GM12878 (cell line): ENCODE measurements around the gene ADCY1. TPM values are rescaled to one million over a fixed set of nuclear protein-coding genes. Genes with fewer than 3 reads are reported as not detected.

Experiments
- ETV6 ChIP-seq, 2 experiments: fragments of 450-650 bp in 1 of 2; IDR thresholded peaks in 1 of 2; conservative IDR thresholded peaks in 1 of 2; 2 replicates each; pipeline ENCODE4 v1.6.1; 2014; ENCODE audit warnings: antibody characterized with exemption in 1 of 2, borderline replicate concordance in 1 of 2, low read depth in 1 of 2, mild to moderate bottlenecking in 1 of 2, moderate library complexity in 1 of 2
- JUNB ChIP-seq: IDR thresholded peaks from 2 replicates; pipeline ENCODE4 v1.6.1; 2016; ENCODE audit warnings: antibody characterized with exemption, mild to moderate bottlenecking
- TARDBP ChIP-seq: IDR thresholded peaks from 2 replicates; pipeline ENCODE4 v1.6.1; 2016; ENCODE audit warnings: borderline replicate concordance
- YBX1 ChIP-seq: fragments of 450-650 bp; IDR thresholded peaks from 2 replicates; pipeline ENCODE4 v1.6.1; 2016; ENCODE audit warnings: antibody characterized with exemption
- ZZZ3 ChIP-seq: IDR thresholded peaks from 2 replicates; pipeline ENCODE4 v1.6.1; 2011; ENCODE audit warnings: low read depth; ENCODE audit not compliant: control insufficient read depth, insufficient read length
- polyA plus RNA-seq, 11 experiments: library from polyadenylated mRNA; depleted of rRNA in 4 of 11; unstranded in 6 of 11; stranded (reverse) in 5 of 11; fragments of >200 nt; fragmentation: Nextera tagmentation in 4 of 11; fragmentation: Illumina TruSeq in 1 of 11; extraction: Ambion mirVana in 4 of 11; extraction: Trizol in 1 of 11; gene quantifications; 1 replicate in 1 of 11; 2 replicates in 10 of 11; pipeline versions ENCODE4 v1.2.1 to v1.2.3, GENCODE V29; 2011 to 2016; ENCODE audit warnings: inconsistent platforms in 2 of 11, missing spikeins in 2 of 11, low read depth in 1 of 11
- total RNA-seq, 4 experiments: library from RNA; depleted of rRNA in 3 of 4; stranded (reverse); fragments of >200 nt in 3 of 4; fragmentation: Illumina TruSeq in 1 of 4; extraction: Trizol in 1 of 4; gene quantifications; 2 replicates each; pipeline versions ENCODE4 v1.2.1 to v1.2.3, GENCODE V29; 2013 to 2021
- TF ChIP-seq, protein P1 (sequence below): fragments of 450-650 bp; conservative IDR thresholded peaks from 2 replicates; pipeline ENCODE4 v1.6.1; 2017; ENCODE audit warnings: mild to moderate bottlenecking, moderate library complexity
- TF ChIP-seq, protein P2 (sequence below): IDR thresholded peaks from 2 replicates; pipeline ENCODE4 v1.6.1; 2011; ENCODE audit warnings: borderline replicate concordance, low read depth, mild to moderate bottlenecking, moderate library complexity, low read length; ENCODE audit not compliant: insufficient read depth, poor library complexity, severe bottlenecking
- TF ChIP-seq, protein P3 (sequence below): fragments of 450-650 bp; IDR thresholded peaks from 2 replicates; pipeline ENCODE4 v1.6.1; 2017; ENCODE audit warnings: antibody characterized with exemption, mild to moderate bottlenecking, moderate library complexity
- TF ChIP-seq, protein P4 (sequence below): IDR thresholded peaks from 2 replicates; pipeline ENCODE4 v1.6.1; 2011; ENCODE audit warnings: low read depth, low read length, improper control_type of control experiment, borderline replicate concordance

ADCY1 gene
- total and polyA plus RNA-seq, 10 of the 15 experiments (the other 5 are each of a cell fraction or from before 2014, with no cell fraction given): 0.13 to 1.4 (median 0.45) TPM; not detected in 1

DNA sequence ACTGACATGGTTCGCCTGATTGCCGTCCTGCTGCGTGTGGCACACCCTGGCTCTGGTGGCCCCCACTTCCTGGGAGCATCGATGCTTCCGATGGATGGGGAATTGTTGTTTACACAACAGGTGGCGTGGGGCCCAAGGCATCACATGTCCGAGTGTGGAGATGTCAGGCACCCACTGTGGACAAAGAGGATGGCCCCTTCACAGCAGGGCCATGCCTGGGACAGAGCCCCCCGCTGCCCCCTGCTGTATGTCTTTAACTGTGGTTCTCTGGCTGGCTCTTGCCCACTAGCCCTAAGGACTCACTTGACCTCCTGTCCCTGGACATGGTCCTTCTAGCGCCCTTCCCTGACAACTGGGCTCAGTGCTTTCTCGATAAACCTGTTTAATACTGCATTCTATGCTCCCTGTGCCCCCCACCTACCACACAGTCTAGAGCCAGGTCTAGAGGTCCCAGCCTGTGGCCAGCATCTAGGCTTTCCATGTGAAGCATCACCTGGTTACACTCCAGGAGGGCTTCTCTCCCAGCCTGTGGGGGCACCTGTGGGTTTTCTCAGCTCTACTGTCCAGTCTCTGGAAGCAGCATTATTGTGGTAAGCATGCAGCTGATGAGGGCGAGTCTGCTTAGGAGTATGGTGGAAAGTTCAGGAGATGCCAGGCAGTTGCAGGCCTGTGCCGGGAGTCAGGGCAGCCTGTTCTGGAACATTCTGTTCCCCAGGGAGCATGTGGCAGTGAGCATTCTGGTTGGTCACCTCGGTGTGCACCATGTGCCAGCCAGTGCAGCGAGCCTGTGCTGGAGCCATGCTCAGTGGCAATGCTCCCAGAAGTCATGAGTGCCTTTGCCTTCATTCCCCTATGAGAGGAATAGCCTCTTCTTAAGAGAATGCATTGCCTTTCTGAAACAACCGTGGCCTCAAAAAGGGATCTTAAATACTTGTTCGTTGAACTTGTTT lies 10.4 kb downstream of the ADCY1 start (continued):
- TF ChIP-seq, protein P1, sequence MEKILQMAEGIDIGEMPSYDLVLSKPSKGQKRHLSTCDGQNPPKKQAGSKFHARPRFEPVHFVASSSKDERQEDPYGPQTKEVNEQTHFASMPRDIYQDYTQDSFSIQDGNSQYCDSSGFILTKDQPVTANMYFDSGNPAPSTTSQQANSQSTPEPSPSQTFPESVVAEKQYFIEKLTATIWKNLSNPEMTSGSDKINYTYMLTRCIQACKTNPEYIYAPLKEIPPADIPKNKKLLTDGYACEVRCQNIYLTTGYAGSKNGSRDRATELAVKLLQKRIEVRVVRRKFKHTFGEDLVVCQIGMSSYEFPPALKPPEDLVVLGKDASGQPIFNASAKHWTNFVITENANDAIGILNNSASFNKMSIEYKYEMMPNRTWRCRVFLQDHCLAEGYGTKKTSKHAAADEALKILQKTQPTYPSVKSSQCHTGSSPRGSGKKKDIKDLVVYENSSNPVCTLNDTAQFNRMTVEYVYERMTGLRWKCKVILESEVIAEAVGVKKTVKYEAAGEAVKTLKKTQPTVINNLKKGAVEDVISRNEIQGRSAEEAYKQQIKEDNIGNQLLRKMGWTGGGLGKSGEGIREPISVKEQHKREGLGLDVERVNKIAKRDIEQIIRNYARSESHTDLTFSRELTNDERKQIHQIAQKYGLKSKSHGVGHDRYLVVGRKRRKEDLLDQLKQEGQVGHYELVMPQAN: no peak
- TF ChIP-seq ZZZ3: no peak
- no peak for TF ChIP-seq TARDBP
- no peak for TF ChIP-seq YBX1
- TF ChIP-seq, protein P2, sequence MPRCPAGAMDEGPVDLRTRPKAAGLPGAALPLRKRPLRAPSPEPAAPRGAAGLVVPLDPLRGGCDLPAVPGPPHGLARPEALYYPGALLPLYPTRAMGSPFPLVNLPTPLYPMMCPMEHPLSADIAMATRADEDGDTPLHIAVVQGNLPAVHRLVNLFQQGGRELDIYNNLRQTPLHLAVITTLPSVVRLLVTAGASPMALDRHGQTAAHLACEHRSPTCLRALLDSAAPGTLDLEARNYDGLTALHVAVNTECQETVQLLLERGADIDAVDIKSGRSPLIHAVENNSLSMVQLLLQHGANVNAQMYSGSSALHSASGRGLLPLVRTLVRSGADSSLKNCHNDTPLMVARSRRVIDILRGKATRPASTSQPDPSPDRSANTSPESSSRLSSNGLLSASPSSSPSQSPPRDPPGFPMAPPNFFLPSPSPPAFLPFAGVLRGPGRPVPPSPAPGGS: no peak
- TF ChIP-seq, protein P3, sequence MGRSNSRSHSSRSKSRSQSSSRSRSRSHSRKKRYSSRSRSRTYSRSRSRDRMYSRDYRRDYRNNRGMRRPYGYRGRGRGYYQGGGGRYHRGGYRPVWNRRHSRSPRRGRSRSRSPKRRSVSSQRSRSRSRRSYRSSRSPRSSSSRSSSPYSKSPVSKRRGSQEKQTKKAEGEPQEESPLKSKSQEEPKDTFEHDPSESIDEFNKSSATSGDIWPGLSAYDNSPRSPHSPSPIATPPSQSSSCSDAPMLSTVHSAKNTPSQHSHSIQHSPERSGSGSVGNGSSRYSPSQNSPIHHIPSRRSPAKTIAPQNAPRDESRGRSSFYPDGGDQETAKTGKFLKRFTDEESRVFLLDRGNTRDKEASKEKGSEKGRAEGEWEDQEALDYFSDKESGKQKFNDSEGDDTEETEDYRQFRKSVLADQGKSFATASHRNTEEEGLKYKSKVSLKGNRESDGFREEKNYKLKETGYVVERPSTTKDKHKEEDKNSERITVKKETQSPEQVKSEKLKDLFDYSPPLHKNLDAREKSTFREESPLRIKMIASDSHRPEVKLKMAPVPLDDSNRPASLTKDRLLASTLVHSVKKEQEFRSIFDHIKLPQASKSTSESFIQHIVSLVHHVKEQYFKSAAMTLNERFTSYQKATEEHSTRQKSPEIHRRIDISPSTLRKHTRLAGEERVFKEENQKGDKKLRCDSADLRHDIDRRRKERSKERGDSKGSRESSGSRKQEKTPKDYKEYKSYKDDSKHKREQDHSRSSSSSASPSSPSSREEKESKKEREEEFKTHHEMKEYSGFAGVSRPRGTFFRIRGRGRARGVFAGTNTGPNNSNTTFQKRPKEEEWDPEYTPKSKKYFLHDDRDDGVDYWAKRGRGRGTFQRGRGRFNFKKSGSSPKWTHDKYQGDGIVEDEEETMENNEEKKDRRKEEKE: no peak
- TF ChIP-seq ETV6 (conservative IDR thresholded peaks at IDR 0.05 in 1 of 2, IDR thresholded peaks at IDR 0.05 in 1 of 2; ENCODE audit: borderline replicate concordance in 1 of 2, low read depth in 1 of 2): no peak
- TF ChIP-seq JUNB: no peak
- TF ChIP-seq, protein P4, sequence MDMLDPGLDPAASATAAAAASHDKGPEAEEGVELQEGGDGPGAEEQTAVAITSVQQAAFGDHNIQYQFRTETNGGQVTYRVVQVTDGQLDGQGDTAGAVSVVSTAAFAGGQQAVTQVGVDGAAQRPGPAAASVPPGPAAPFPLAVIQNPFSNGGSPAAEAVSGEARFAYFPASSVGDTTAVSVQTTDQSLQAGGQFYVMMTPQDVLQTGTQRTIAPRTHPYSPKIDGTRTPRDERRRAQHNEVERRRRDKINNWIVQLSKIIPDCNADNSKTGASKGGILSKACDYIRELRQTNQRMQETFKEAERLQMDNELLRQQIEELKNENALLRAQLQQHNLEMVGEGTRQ: no peak
